CD14-positive monocyte (primary cell): ENCODE measurements around the gene DHX57. TPM values are rescaled to one million over a fixed set of nuclear protein-coding genes. Genes with fewer than 3 reads are reported as not detected.

Experiments used
- DNase-seq, 3 donors: peaks; one replicate each; pipeline ENCODE4 v3.0.0-alpha.2; 2011 to 2022
- H2AFZ ChIP-seq: 2 replicates; pipeline ENCODE4 v1.6.0; 2012; ENCODE audit warnings: mild to moderate bottlenecking, low read depth, low read length, inconsistent platforms; ENCODE audit not compliant: insufficient read depth, poor library complexity, severe bottlenecking
- H3K27ac ChIP-seq, 2 donors: 1 replicate in 1 of 2; 2 replicates in 1 of 2; pipeline ENCODE4 v1.5.1; 2012 to 2013; ENCODE audit warnings: low read length in 2 of 2, control low read depth in 1 of 2, inconsistent platforms in 1 of 2, low read depth in 1 of 2, mild to moderate bottlenecking in 1 of 2
- H3K27me3 ChIP-seq, 2 donors: one replicate each; pipeline versions ENCODE4 v1.6.0 to v1.6.1; 2011 to 2013; ENCODE audit warnings: low read length in 2 of 2; ENCODE audit not compliant: control insufficient read depth in 2 of 2, insufficient read depth in 2 of 2
- H3K36me3 ChIP-seq, 2 donors: replicated peaks in 1 of 2; 1 replicate in 1 of 2; 2 replicates in 1 of 2; pipeline versions ENCODE4 v1.5.1 to v1.6.1; 2012 to 2013; ENCODE audit warnings: low read length in 2 of 2, control low read depth in 1 of 2, inconsistent platforms in 1 of 2, mild to moderate bottlenecking in 1 of 2; ENCODE audit not compliant: insufficient read depth in 2 of 2, control insufficient read depth in 1 of 2
- H3K4me1 ChIP-seq, 2 donors: 1 replicate in 1 of 2; 2 replicates in 1 of 2; pipeline versions ENCODE4 v1.5.1 to v1.6.1; 2012 to 2013; ENCODE audit warnings: low read length in 2 of 2, control low read depth in 1 of 2, inconsistent platforms in 1 of 2, mild to moderate bottlenecking in 1 of 2, moderate library complexity in 1 of 2; ENCODE audit not compliant: insufficient read depth in 2 of 2, control insufficient read depth in 1 of 2
- H3K4me2 ChIP-seq: replicated peaks from 2 replicates; pipeline ENCODE3; 2012; ENCODE audit warnings: low read length, moderate library complexity, mild to moderate bottlenecking; ENCODE audit not compliant: poor library complexity, severe bottlenecking; ENCODE audit errors: extremely low read depth
- H3K4me3 ChIP-seq, 3 experiments: fragments of 200-600 bp in 1 of 3; sonication (generic) in 1 of 3; replicated peaks in 1 of 3; 1 replicate in 2 of 3; 2 replicates in 1 of 3; pipeline ENCODE4 v1.5.1; 2011 to 2013; ENCODE audit warnings: low read length in 3 of 3, mild to moderate bottlenecking in 3 of 3, control low read depth in 2 of 3, low read depth in 2 of 3, inconsistent platforms in 1 of 3, moderate library complexity in 1 of 3
- H3K79me2 ChIP-seq: 2 replicates; pipeline ENCODE4 v1.6.0; 2012; ENCODE audit warnings: mild to moderate bottlenecking, control low read depth, inconsistent platforms, low read length, moderate library complexity; ENCODE audit not compliant: insufficient read depth
- H3K9ac ChIP-seq: 2 replicates; pipeline ENCODE4 v1.6.0; 2017; ENCODE audit warnings: low read length, mild to moderate bottlenecking; ENCODE audit not compliant: insufficient read depth, poor library complexity, severe bottlenecking
- H3K9me3 ChIP-seq, 2 donors: replicated peaks in 1 of 2; 1 replicate in 1 of 2; 2 replicates in 1 of 2; pipeline versions ENCODE4 v1.5.1 to v1.6.1; 2012 to 2013; ENCODE audit warnings: low read length in 2 of 2, control low read depth in 1 of 2; ENCODE audit not compliant: control insufficient read depth in 1 of 2, insufficient read depth in 1 of 2
- H4K20me1 ChIP-seq: 2 replicates; pipeline ENCODE4 v1.6.0; 2012; ENCODE audit warnings: mild to moderate bottlenecking, low read length, control low read depth, moderate library complexity; ENCODE audit not compliant: insufficient read depth
- H3K27ac Mint-ChIP-seq, 7 donors: one replicate each; pipeline ENCODE4 v1.8.0; 2020; ENCODE audit warnings: mild to moderate bottlenecking in 7 of 7, mixed read lengths in 7 of 7, moderate library complexity in 6 of 7, inconsistent platforms in 2 of 7
- H3K27me3 Mint-ChIP-seq, 3 donors: one replicate each; pipeline ENCODE4 v1.8.0; 2021 to 2022; ENCODE audit warnings: low read depth in 3 of 3, mild to moderate bottlenecking in 3 of 3, mixed read lengths in 3 of 3, moderate library complexity in 3 of 3, inconsistent platforms in 1 of 3
- H3K36me3 Mint-ChIP-seq, 2 donors: one replicate each; pipeline ENCODE4 v1.8.0; 2020; ENCODE audit warnings: mixed read lengths in 2 of 2, inconsistent platforms in 1 of 2, mild to moderate bottlenecking in 1 of 2
- H3K4me1 Mint-ChIP-seq: one replicate; pipeline ENCODE4 v1.8.0; 2020; ENCODE audit warnings: mild to moderate bottlenecking, mixed read lengths
- H3K4me3 Mint-ChIP-seq, 2 donors: one replicate each; pipeline ENCODE4 v1.8.0; 2020; ENCODE audit warnings: mild to moderate bottlenecking in 2 of 2, mixed read lengths in 2 of 2, moderate library complexity in 1 of 2
- H3K9me3 Mint-ChIP-seq, 7 donors: one replicate each; pipeline ENCODE4 v1.8.0; 2020 to 2022; ENCODE audit warnings: mixed read lengths in 7 of 7, mild to moderate bottlenecking in 6 of 7, moderate library complexity in 6 of 7, inconsistent platforms in 2 of 7
- WGBS: methylation state at CpG from one replicate; pipeline ENCODE4 v1.1.5; 2013; ENCODE audit warnings: missing lambda C conversion rate; ENCODE audit not compliant: insufficient coverage; 5-methylcytosine and 5-hydroxymethylcytosine counted together
- intact Hi-C, 2 donors: fragments of 100-400 bp; cut with micrococcal nuclease; formaldehyde crosslinking; loops; one replicate each; pipeline versions ENCODE4 v1.15.0 to v1.15.1; 2023
- polyA plus RNA-seq, 3 donors: library from polyadenylated mRNA; depleted of rRNA in 1 of 3; unstranded in 2 of 3; stranded (reverse) in 1 of 3; fragments of 300-500 nt in 2 of 3; fragments of >200 nt in 1 of 3; fragmentation: Illumina TruSeq in 2 of 3; gene quantifications; 1 replicate in 2 of 3; 2 replicates in 1 of 3; pipeline ENCODE4 v1.2.3, GENCODE V29; 2012 to 2021
- TF ChIP-seq, protein P1 (sequence below): fragments of 200-600 bp; IDR thresholded peaks from one replicate; pipeline ENCODE4 v1.8.0; 2022; ENCODE audit warnings: antibody characterized with exemption, mild to moderate bottlenecking

Gene DHX57
- polyA plus RNA-seq, 3 donors, result 7.7 to 13.4 (median 12.9) TPM

DNA sequence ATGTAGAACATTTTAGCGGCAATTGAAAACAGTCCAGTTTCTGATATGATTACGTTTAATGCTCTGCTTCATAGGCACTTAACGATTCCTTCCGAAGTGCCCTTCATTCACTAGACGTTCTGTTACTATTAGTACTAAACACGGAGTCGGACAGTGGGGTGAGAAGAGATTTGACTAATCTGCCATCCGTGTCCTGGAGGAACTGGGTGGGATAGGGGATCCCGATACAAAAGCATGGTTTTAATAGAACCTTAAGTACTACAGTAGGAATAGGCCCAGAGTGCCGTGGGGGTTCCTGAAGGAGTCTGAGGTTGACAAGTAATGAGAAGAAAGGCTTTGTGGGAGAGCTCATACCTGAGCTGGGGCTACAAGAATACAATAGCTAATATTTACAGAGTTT, 673 bp upstream of the DHX57 start:
- peak overlapping the region; percentile 99 for H2AFZ ChIP-seq
- Mint-ChIP-seq H3K9me3 (peaks cover 14 to 18% (median 16%) of the 10 kb centered on the region in 7 donors), H3K27me3 (no peaks in the 10 kb centered on the region), H3K36me3 (peaks cover 11 to 14% of the 10 kb centered on the region in 2 donors), H3K4me1 (peaks cover 31% of the 10 kb centered on the region), H3K4me3 (peak overlapping the region; percentile 96), H3K27ac (peak overlapping the region in 6 of 7 donors; percentile 77 to 96 (median 94))
- no peak for DNase-seq
- peaks cover 37% of the 10 kb centered on the region for H3K79me2 ChIP-seq
- peaks cover 0 to 4% of the 10 kb centered on the region in 2 donors for H3K36me3 ChIP-seq
- H3K27me3 ChIP-seq, result no peaks in the 10 kb centered on the region
- H4K20me1 ChIP-seq, result no peaks in the 10 kb centered on the region
- TF ChIP-seq, protein P1, sequence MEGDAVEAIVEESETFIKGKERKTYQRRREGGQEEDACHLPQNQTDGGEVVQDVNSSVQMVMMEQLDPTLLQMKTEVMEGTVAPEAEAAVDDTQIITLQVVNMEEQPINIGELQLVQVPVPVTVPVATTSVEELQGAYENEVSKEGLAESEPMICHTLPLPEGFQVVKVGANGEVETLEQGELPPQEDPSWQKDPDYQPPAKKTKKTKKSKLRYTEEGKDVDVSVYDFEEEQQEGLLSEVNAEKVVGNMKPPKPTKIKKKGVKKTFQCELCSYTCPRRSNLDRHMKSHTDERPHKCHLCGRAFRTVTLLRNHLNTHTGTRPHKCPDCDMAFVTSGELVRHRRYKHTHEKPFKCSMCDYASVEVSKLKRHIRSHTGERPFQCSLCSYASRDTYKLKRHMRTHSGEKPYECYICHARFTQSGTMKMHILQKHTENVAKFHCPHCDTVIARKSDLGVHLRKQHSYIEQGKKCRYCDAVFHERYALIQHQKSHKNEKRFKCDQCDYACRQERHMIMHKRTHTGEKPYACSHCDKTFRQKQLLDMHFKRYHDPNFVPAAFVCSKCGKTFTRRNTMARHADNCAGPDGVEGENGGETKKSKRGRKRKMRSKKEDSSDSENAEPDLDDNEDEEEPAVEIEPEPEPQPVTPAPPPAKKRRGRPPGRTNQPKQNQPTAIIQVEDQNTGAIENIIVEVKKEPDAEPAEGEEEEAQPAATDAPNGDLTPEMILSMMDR, result no peak
- H3K9me3 ChIP-seq, result peaks cover 6 to 11% of the 10 kb centered on the region in 2 donors
- H3K9ac ChIP-seq, result peak overlapping the region; percentile 70
- intact Hi-C loops, result loop anchor here in 1 of 2 donors (5.0 kb wide), 2 partner anchors 44 to 99 kb away; partner anchors contain the start of gene GEMIN6
- peak overlapping the region in 1 of 2 donors; percentile 78 for H3K27ac ChIP-seq
- peak overlapping the region; percentile 91 for H3K4me2 ChIP-seq
- H3K4me1 ChIP-seq, result peaks cover 15 to 17% of the 10 kb centered on the region in 2 donors
- H3K4me3 ChIP-seq, result peak overlapping the region; percentile 55 to 94 (median 77)
- 90% methylated on average over 2 of the region's 10 CpGs for WGBS

DNA sequence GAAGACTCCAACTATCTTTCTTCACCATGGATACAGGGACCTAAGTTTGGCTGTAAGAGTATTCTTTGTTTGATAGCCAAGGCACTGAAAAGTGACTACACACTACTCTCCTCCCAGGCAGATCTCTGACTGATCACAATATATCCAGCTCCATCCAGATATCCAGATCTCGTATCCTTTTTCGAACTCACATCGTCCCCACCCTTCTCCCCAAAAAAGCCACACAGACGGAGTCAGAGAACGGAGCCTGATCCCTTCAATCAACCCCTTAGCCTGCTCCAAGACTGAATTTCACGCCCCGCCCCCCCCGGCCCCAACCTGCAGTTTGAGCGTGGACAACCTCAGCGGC, 533 bp downstream of the DHX57 start:
- H3K36me3 ChIP-seq, result peaks cover 0 to 4% of the 10 kb centered on the region in 2 donors
- H3K4me1 ChIP-seq, result peaks cover 15 to 17% of the 10 kb centered on the region in 2 donors
- Mint-ChIP-seq H3K27me3 (no peaks in the 10 kb centered on the region), H3K4me1 (peaks cover 31% of the 10 kb centered on the region), H3K9me3 (peaks cover 16 to 25% (median 21%) of the 10 kb centered on the region in 7 donors), H3K36me3 (peaks cover 13% of the 10 kb centered on the region in 2 donors), H3K4me3 (peak overlapping the region; percentile 96), H3K27ac (peak overlapping the region; percentile 77 to 96 (median 94))
- TF ChIP-seq, protein P1, result no peak
- peak overlapping the region in 1 of 2 donors; percentile 78 for H3K27ac ChIP-seq
- no peak for DNase-seq
- no peaks in the 10 kb centered on the region for H4K20me1 ChIP-seq
- H3K79me2 ChIP-seq, result peaks cover 47% of the 10 kb centered on the region
- peak overlapping the region; percentile 55 to 94 (median 77) for H3K4me3 ChIP-seq
- peak overlapping the region; percentile 99 for H2AFZ ChIP-seq
- intact Hi-C loops, result loop anchor here in 1 of 2 donors (5.0 kb wide), 2 partner anchors 43 to 98 kb away; partner anchors contain the start of gene GEMIN6
- peak overlapping the region; percentile 91 for H3K4me2 ChIP-seq
- 1% methylated on average over 10 of the region's 10 CpGs for WGBS
- peak overlapping the region; percentile 70 for H3K9ac ChIP-seq
- peaks cover 11 to 12% of the 10 kb centered on the region in 2 donors for H3K9me3 ChIP-seq
- H3K27me3 ChIP-seq, result no peaks in the 10 kb centered on the region
